ENCODE data around the gene C5orf47. TPM values are rescaled to one million over a fixed set of nuclear protein-coding genes. Genes with fewer than 3 reads are reported as not detected.

C5orf47 gene
- total and polyA plus RNA-seq, 4 donors: 0.06 to 0.10 (median 0.09) TPM; not detected in 1

GRCh38 chr5:174022384-174023095 is 33.6 kb downstream of the C5orf47 start:
- Histone ChIP-seq H3K9me3 (ENCODE audit: control insufficient read depth in 4 of 4, insufficient read depth in 3 of 4, low read length in 3 of 4) (no peaks in the 10 kb centered on the region), H3K9ac (ENCODE audit: insufficient read depth in 1 of 2, low read length in 2 of 2) (no peak overlapping the region), H3K4me3 (no peak overlapping the region), H3K27me3 (ENCODE audit: control insufficient read depth in 3 of 3, insufficient read depth in 3 of 3, low read length in 2 of 3) (no peaks in the 10 kb centered on the region), H3K36me3 (ENCODE audit: control insufficient read depth in 4 of 4, insufficient read depth in 4 of 4, low read length in 4 of 4) (no peaks in the 10 kb centered on the region), H3K27ac (ENCODE audit: low read depth in 1 of 2, low read length in 1 of 2) (no peak overlapping the region), H3K4me1 (ENCODE audit: control insufficient read depth in 5 of 5, insufficient read depth in 5 of 5, low read length in 5 of 5) (no peaks in the 10 kb centered on the region)
- no peak for ATAC-seq (ENCODE audit: insufficient read depth, low FRiP score)
- no peak for DNase-seq
- 72 to 79% methylated on average over 4 of the region's 4 CpGs for WGBS, 2 donors
- no peak for TF ChIP-seq CTCF (IDR thresholded peaks at IDR 0.05; ENCODE audit: control extremely low read depth, extremely low read depth)

- Histone ChIP-seq H3K4me3 (no peak overlapping the region), H3K27me3 (ENCODE audit: control insufficient read depth in 3 of 3, insufficient read depth in 3 of 3, low read length in 2 of 3) (no peaks in the 10 kb centered on the region), H3K9me3 (ENCODE audit: control insufficient read depth in 4 of 4, insufficient read depth in 3 of 4, low read length in 3 of 4) (peaks cover 0 to 4% (median 2%) of the 10 kb centered on the region in 4 donors), H3K4me1 (ENCODE audit: control insufficient read depth in 5 of 5, insufficient read depth in 5 of 5, low read length in 5 of 5) (no peaks in the 10 kb centered on the region), H3K27ac (ENCODE audit: low read depth in 1 of 2, low read length in 1 of 2) (no peak overlapping the region), H3K9ac (ENCODE audit: insufficient read depth in 1 of 2, low read length in 2 of 2) (no peak overlapping the region), H3K36me3 (ENCODE audit: control insufficient read depth in 4 of 4, insufficient read depth in 4 of 4, low read length in 4 of 4) (no peaks in the 10 kb centered on the region)
- DNase-seq (no peak), ATAC-seq (ENCODE audit: insufficient read depth, low FRiP score) (no peak)
- 89 to 95% methylated on average over 2 of the region's 2 CpGs for WGBS, 2 donors
- TF ChIP-seq CTCF (IDR thresholded peaks at IDR 0.05; ENCODE audit: control extremely low read depth, extremely low read depth): no peak
These were observed 41.3 kb downstream of the C5orf47 start for GRCh38 chr5:174030286-174030685.

GRCh38 chr5:174044466-174045254 is 55.7 kb downstream of the C5orf47 start:
- no peaks in the 10 kb centered on the region for H3K27me3 ChIP-seq (ENCODE audit: control insufficient read depth in 3 of 3, insufficient read depth in 3 of 3, low read length in 2 of 3)
- no peaks in the 10 kb centered on the region for H3K9me3 ChIP-seq (ENCODE audit: control insufficient read depth in 4 of 4, insufficient read depth in 3 of 4, low read length in 3 of 4)
- no peak for DNase-seq
- WGBS, 2 donors: 64 to 85% methylated on average over 6 of the region's 6 CpGs
- H3K9ac ChIP-seq (ENCODE audit: insufficient read depth in 1 of 2, low read length in 2 of 2): no peak overlapping the region
- no peak for ATAC-seq (ENCODE audit: insufficient read depth, low FRiP score)
- no peaks in the 10 kb centered on the region for H3K36me3 ChIP-seq (ENCODE audit: control insufficient read depth in 4 of 4, insufficient read depth in 4 of 4, low read length in 4 of 4)
- no peak overlapping the region for H3K4me3 ChIP-seq
- H3K27ac ChIP-seq (ENCODE audit: low read depth in 1 of 2, low read length in 1 of 2): no peak overlapping the region
- H3K4me1 ChIP-seq (ENCODE audit: control insufficient read depth in 5 of 5, insufficient read depth in 5 of 5, low read length in 5 of 5): no peaks in the 10 kb centered on the region
- TF ChIP-seq CTCF (IDR thresholded peaks at IDR 0.05; ENCODE audit: control extremely low read depth, extremely low read depth): no peak
